GM18498 (cell line): ENCODE data around the gene LHX4.

Experiments
- ATAC-seq: cut with Tn5 transposase; IDR thresholded peaks from one replicate; pipeline ENCODE4 v1.9.1; 2021; ENCODE audit warnings: mild to moderate bottlenecking, moderate library complexity; ENCODE audit not compliant: unreplicated experiment

LHX4 gene

GRCh38 chr1:180229483-180230415 is at the start of gene LHX4:
LHX4 (plus strand) TSS chr1:180230264; CDS start chr1:180230530, 266 bp downstream.
- peak; percentile 43 for ATAC-seq

GRCh38 chr1:180181048-180181447 is 49.0 kb upstream of the LHX4 start:
- ATAC-seq: no peak

GRCh38 chr1:180181996-180182642 is 47.9 kb upstream of the LHX4 start:
- no peak for ATAC-seq

- ATAC-seq: no peak
These were observed 47.3 kb upstream of the LHX4 start for GRCh38 chr1:180182643-180183311.

GRCh38 chr1:180183426-180183825 is 46.6 kb upstream of the LHX4 start:
- no peak for ATAC-seq

- no peak for ATAC-seq
These were observed 46.0 kb upstream of the LHX4 start for GRCh38 chr1:180184041-180184440.

GRCh38 chr1:180185281-180185680 is 44.8 kb upstream of the LHX4 start:
- ATAC-seq: no peak

GRCh38 chr1:180185971-180186645 is 44.0 kb upstream of the LHX4 start:
- no peak for ATAC-seq

- ATAC-seq: no peak
These were observed 43.2 kb upstream of the LHX4 start for GRCh38 chr1:180186831-180187230.

- no peak for ATAC-seq
These were observed 42.4 kb upstream of the LHX4 start for GRCh38 chr1:180187626-180188025.

GRCh38 chr1:180188091-180188506 is 42.0 kb upstream of the LHX4 start:
- ATAC-seq: no peak

GRCh38 chr1:180188684-180189175 is 41.3 kb upstream of the LHX4 start:
- no peak for ATAC-seq

GRCh38 chr1:180190091-180190490 is 40.0 kb upstream of the LHX4 start:
- no peak for ATAC-seq

GRCh38 chr1:180192172-180192571 is 37.9 kb upstream of the LHX4 start:
- ATAC-seq: no peak

- no peak for ATAC-seq
These were observed 36.7 kb upstream of the LHX4 start for GRCh38 chr1:180193141-180194047.

GRCh38 chr1:180194048-180194425 is 36.0 kb upstream of the LHX4 start:
- ATAC-seq: no peak

GRCh38 chr1:180194546-180195207 is 35.4 kb upstream of the LHX4 start:
- ATAC-seq: no peak

GRCh38 chr1:180195401-180195800 is 34.7 kb upstream of the LHX4 start:
- no peak for ATAC-seq

- no peak for ATAC-seq
These were observed 34.1 kb upstream of the LHX4 start for GRCh38 chr1:180195916-180196315.
